Measurements from ENCODE around the gene MST1R.

Gene MST1R

GRCh38 chr3:49903451-49904424 lies at the start of gene MST1R:
Gene MST1R (minus strand): TSS chr3:49903873. CDS start chr3:49903609, 264 bp downstream.
- Histone ChIP-seq H3K36me3 (no peaks in the 10 kb centered on the region), H3K27me3 (ENCODE audit: insufficient read depth, low read depth, severe bottlenecking) (no peaks in the 10 kb centered on the region), H3K27ac (no peak within 1 kb of the TSS), H3K4me3 (ENCODE audit: low read depth, low read length) (no peak within 1 kb of the TSS), H3K9me3 (ENCODE audit: severe bottlenecking) (no peaks in the 10 kb centered on the region)
- no peak for TF ChIP-seq CTCF (IDR thresholded peaks at IDR 0.05; ENCODE audit: low read depth, low read length)
- DNase-seq: no peak

GRCh38 chr3:49952924-49953323 lies 49.3 kb upstream of the MST1R start:
- no peak for DNase-seq
- H3K36me3 ChIP-seq: no peaks in the 10 kb centered on the region
- no peak overlapping the region for H3K27ac ChIP-seq
- no peak overlapping the region for H3K4me3 ChIP-seq (ENCODE audit: low read depth, low read length)
- TF ChIP-seq CTCF (IDR thresholded peaks at IDR 0.05; ENCODE audit: low read depth, low read length): no peak
- no peaks in the 10 kb centered on the region for H3K9me3 ChIP-seq (ENCODE audit: severe bottlenecking)
- H3K27me3 ChIP-seq (ENCODE audit: insufficient read depth, low read depth, severe bottlenecking): no peaks in the 10 kb centered on the region

- no peak for DNase-seq
- H3K27me3 ChIP-seq (ENCODE audit: insufficient read depth, low read depth, severe bottlenecking): no peaks in the 10 kb centered on the region
- no peaks in the 10 kb centered on the region for H3K9me3 ChIP-seq (ENCODE audit: severe bottlenecking)
- H3K36me3 ChIP-seq: peaks cover 19% of the 10 kb centered on the region
- no peak for TF ChIP-seq CTCF (IDR thresholded peaks at IDR 0.05; ENCODE audit: low read depth, low read length)
- H3K27ac ChIP-seq: no peak overlapping the region
- no peak overlapping the region for H3K4me3 ChIP-seq (ENCODE audit: low read depth, low read length)
These were observed 39.0 kb upstream of the MST1R start for GRCh38 chr3:49942651-49943050.

GRCh38 chr3:49940667-49941249 lies 37.1 kb upstream of the MST1R start:
- no peak for TF ChIP-seq CTCF (IDR thresholded peaks at IDR 0.05; ENCODE audit: low read depth, low read length)
- DNase-seq: no peak
- Histone ChIP-seq H3K27me3 (ENCODE audit: insufficient read depth, low read depth, severe bottlenecking) (no peaks in the 10 kb centered on the region), H3K36me3 (peaks cover 19% of the 10 kb centered on the region), H3K9me3 (ENCODE audit: severe bottlenecking) (no peaks in the 10 kb centered on the region), H3K27ac (peak overlapping the region; percentile 86), H3K4me3 (ENCODE audit: low read depth, low read length) (peak overlapping the region; percentile 76)

- H3K4me3 ChIP-seq (ENCODE audit: low read depth, low read length): peak within 1 kb of the TSS; percentile 76
- H3K9me3 ChIP-seq (ENCODE audit: severe bottlenecking): no peaks in the 10 kb centered on the region
- DNase-seq: peak; percentile 98
- no peaks in the 10 kb centered on the region for H3K27me3 ChIP-seq (ENCODE audit: insufficient read depth, low read depth, severe bottlenecking)
- TF ChIP-seq CTCF (IDR thresholded peaks at IDR 0.05; ENCODE audit: low read depth, low read length): no peak
- H3K36me3 ChIP-seq: peaks cover 19% of the 10 kb centered on the region
- peak within 1 kb of the TSS; percentile 86 for H3K27ac ChIP-seq
These were observed 36.4 kb upstream of the MST1R start, which contains the start of gene RBM6 for GRCh38 chr3:49939858-49940666. Gene RBM6 (plus strand): TSS chr3:49940150. CDS start chr3:49962642, 22,492 bp downstream.
